SK-N-SH (cell line): ENCODE data around the gene SRF. TPM values are rescaled to one million over a fixed set of nuclear protein-coding genes. Genes with fewer than 3 reads are reported as not detected.

Experiments used
- CTCF ChIA-PET: fragments of 300-600, 350-600 bp; formaldehyde crosslinking; extraction: SDS; loops from one replicate; lab custom pipeline; 2021; lab: Yijun Ruan, JAX
- POLR2A ChIA-PET: fragments of 350-600 bp; sonication (Branson Sonifier 250); formaldehyde crosslinking; extraction: SDS; loops from one replicate; lab custom pipeline; 2020; ENCODE audit warnings: antibody characterized with exemption, inconsistent platforms; lab: Yijun Ruan, JAX
- DNase-seq: peaks from one replicate; pipeline ENCODE4 v3.0.0; 2012
- H2AFZ ChIP-seq: fragments of 200-600 bp; sonication (generic); 2 replicates; pipeline ENCODE4 v1.8.1; 2016; ENCODE audit warnings: antibody characterized with exemption, mild to moderate bottlenecking, low read depth
- H3F3A ChIP-seq: fragments of 200-600 bp; sonication (generic); replicated peaks from 2 replicates; pipeline ENCODE3; 2016; ENCODE audit warnings: antibody characterized with exemption, mild to moderate bottlenecking; ENCODE audit not compliant: insufficient read depth
- H3K27ac ChIP-seq, 2 experiments: fragments of 200-500 bp in 1 of 2; fragments of 200-600 bp in 1 of 2; sonication (Bioruptor generic) in 1 of 2; sonication (generic), shearing (Covaris generic) in 1 of 2; 2 replicates each; pipeline versions ENCODE4 v1.5.1 to v1.6.1; 2014 to 2016; ENCODE audit warnings: low read depth in 2 of 2, inconsistent platforms in 1 of 2, low read length in 1 of 2, mild to moderate bottlenecking in 1 of 2, mixed read lengths in 1 of 2
- H3K27me3 ChIP-seq: fragments of 200-600 bp; sonication (generic), shearing (Covaris generic); 2 replicates; pipeline ENCODE4 v1.6.1; 2016; ENCODE audit warnings: mixed run types; ENCODE audit not compliant: insufficient read depth
- H3K36me3 ChIP-seq, 2 experiments: fragments of 200-500 bp in 1 of 2; fragments of 200-600 bp in 1 of 2; sonication (Bioruptor generic) in 1 of 2; sonication (generic) in 1 of 2; replicated peaks in 1 of 2; 2 replicates each; pipeline versions ENCODE3 to v1.5.1; 2014 to 2016; ENCODE audit warnings: low read length in 1 of 2, mild to moderate bottlenecking in 1 of 2; ENCODE audit not compliant: insufficient read depth in 2 of 2, control insufficient read depth in 1 of 2
- H3K4me1 ChIP-seq, 2 experiments: fragments of 200-500 bp in 1 of 2; fragments of 200-600 bp in 1 of 2; sonication (Bioruptor generic) in 1 of 2; sonication (generic), shearing (Covaris generic) in 1 of 2; 2 replicates each; pipeline versions ENCODE4 v1.5.1 to v1.6.1; 2014 to 2016; ENCODE audit warnings: low read depth in 1 of 2, low read length in 1 of 2, mixed run types in 1 of 2; ENCODE audit not compliant: insufficient read depth in 2 of 2, control insufficient read depth in 1 of 2
- H3K4me2 ChIP-seq: fragments of 200-600 bp; sonication (generic), shearing (Covaris generic); 2 replicates; pipeline ENCODE4 v1.6.1; 2017; ENCODE audit warnings: mixed run types
- H3K4me3 ChIP-seq, 2 experiments: fragments of 200-500 bp in 1 of 2; fragments of 200-600 bp in 1 of 2; sonication (Bioruptor generic) in 1 of 2; sonication (generic), shearing (Covaris generic) in 1 of 2; 2 replicates each; pipeline versions ENCODE4 v1.5.1 to v1.8.1; 2014 to 2016; ENCODE audit warnings: low read depth in 2 of 2, inconsistent platforms in 1 of 2, low read length in 1 of 2, mild to moderate bottlenecking in 1 of 2, mixed read lengths in 1 of 2, moderate library complexity in 1 of 2
- H3K79me2 ChIP-seq: fragments of 200-600 bp; sonication (generic); 2 replicates; pipeline ENCODE4 v1.8.1; 2017; ENCODE audit warnings: mild to moderate bottlenecking; ENCODE audit not compliant: insufficient read depth
- H3K9ac ChIP-seq: fragments of 200-600 bp; sonication (generic); 2 replicates; pipeline ENCODE4 v1.6.1; 2017; ENCODE audit warnings: mixed run types
- H3K9me2 ChIP-seq: fragments of 200-600 bp; sonication (generic); 2 replicates; pipeline ENCODE4 v1.6.1; 2017; ENCODE audit warnings: mixed run types
- H3K9me3 ChIP-seq: fragments of 200-600 bp; sonication (generic); 2 replicates; pipeline ENCODE4 v1.6.1; 2017; ENCODE audit warnings: mixed run types, mild to moderate bottlenecking, moderate library complexity
- H4K20me1 ChIP-seq: fragments of 200-600 bp; sonication (generic); 2 replicates; pipeline ENCODE4 v1.6.1; 2017; ENCODE audit warnings: mild to moderate bottlenecking, mixed run types; ENCODE audit not compliant: insufficient read depth
- EP300 ChIP-seq, 2 experiments: IDR thresholded peaks; 2 replicates each; pipeline versions ENCODE4 v1.4.0 to v1.6.1; 2012; ENCODE audit warnings: borderline replicate concordance in 1 of 2, low read depth in 1 of 2, low read length in 1 of 2
- FOSL2 ChIP-seq: IDR thresholded peaks from 2 replicates; pipeline ENCODE4 v1.4.0; 2012; ENCODE audit warnings: low read depth, mild to moderate bottlenecking, moderate library complexity, borderline replicate concordance
- FOXJ3 ChIP-seq: sonication (generic); formaldehyde crosslinking; IDR thresholded peaks from 2 replicates; pipeline ENCODE4 v1.5.1; 2020; ENCODE audit warnings: mild to moderate bottlenecking, missing genetic modification reagents
- IRF3 ChIP-seq: fragments of 150-350 bp; IDR thresholded peaks from 2 replicates; pipeline ENCODE4 v1.6.1; 2016; ENCODE audit warnings: mild to moderate bottlenecking, low read depth, low read length
- JUND ChIP-seq: IDR thresholded peaks from 2 replicates; pipeline ENCODE4 v1.4.0; 2012
- MEF2A ChIP-seq: IDR thresholded peaks from 2 replicates; pipeline ENCODE4 v1.4.0; 2012; ENCODE audit warnings: low read depth, borderline replicate concordance
- NFIC ChIP-seq: IDR thresholded peaks from 2 replicates; pipeline ENCODE4 v1.4.0; 2012; ENCODE audit warnings: borderline replicate concordance
- PBX3 ChIP-seq: IDR thresholded peaks from 2 replicates; pipeline ENCODE4; 2012
- POLR2AphosphoS5 ChIP-seq: IDR thresholded peaks from 2 replicates; pipeline ENCODE4 v1.6.1; 2012; ENCODE audit warnings: low read depth, low read length
- RCOR1 ChIP-seq: fragments of 150-350 bp; IDR thresholded peaks from 2 replicates; pipeline ENCODE4 v1.6.1; 2017; ENCODE audit warnings: antibody characterized with exemption, low read length
- RFX5 ChIP-seq: IDR thresholded peaks from 2 replicates; pipeline ENCODE4 v1.6.1; 2012; ENCODE audit warnings: mild to moderate bottlenecking, improper control_type of control experiment, low read length
- SMC3 ChIP-seq: IDR thresholded peaks from 2 replicates; pipeline ENCODE4 v1.6.1; 2012; ENCODE audit warnings: low read depth, low read length, improper control_type of control experiment
- TCF12 ChIP-seq: IDR thresholded peaks from 2 replicates; pipeline ENCODE4 v1.4.0; 2012
- TEAD4 ChIP-seq: IDR thresholded peaks from 2 replicates; pipeline ENCODE4 v1.4.0; 2012; ENCODE audit warnings: mild to moderate bottlenecking, borderline replicate concordance; ENCODE audit not compliant: insufficient read depth
- YY1 ChIP-seq: IDR thresholded peaks from 2 replicates; pipeline ENCODE4 v1.4.0; 2012; ENCODE audit warnings: low read depth, mild to moderate bottlenecking
- WGBS: methylation state at CpG from one replicate; pipeline ENCODE4 v1.1.6; 2017; ENCODE audit warnings: low lambda C conversion rate; 5-methylcytosine and 5-hydroxymethylcytosine counted together
- polyA plus RNA-seq, 3 experiments: library from polyadenylated mRNA; depleted of rRNA; stranded (reverse); fragments of >200 nt; gene quantifications; 2 replicates each; pipeline ENCODE4 v1.2.3, GENCODE V29; 2012
- TF ChIP-seq, protein P1 (sequence below): fragments of 200-600 bp; sonication (generic); IDR thresholded peaks from 2 replicates; pipeline ENCODE4 v1.6.1; 2017; ENCODE audit warnings: antibody characterized with exemption, mild to moderate bottlenecking, moderate library complexity
- TF ChIP-seq, protein P2 (sequence below): IDR thresholded peaks from 2 replicates; pipeline ENCODE4 v1.4.0; 2012; ENCODE audit warnings: low read depth, borderline replicate concordance

The SRF gene
- polyA plus RNA-seq, 1 of the 3 experiments (the other 2 are of a cell fraction), result 31.7 TPM

DNA sequence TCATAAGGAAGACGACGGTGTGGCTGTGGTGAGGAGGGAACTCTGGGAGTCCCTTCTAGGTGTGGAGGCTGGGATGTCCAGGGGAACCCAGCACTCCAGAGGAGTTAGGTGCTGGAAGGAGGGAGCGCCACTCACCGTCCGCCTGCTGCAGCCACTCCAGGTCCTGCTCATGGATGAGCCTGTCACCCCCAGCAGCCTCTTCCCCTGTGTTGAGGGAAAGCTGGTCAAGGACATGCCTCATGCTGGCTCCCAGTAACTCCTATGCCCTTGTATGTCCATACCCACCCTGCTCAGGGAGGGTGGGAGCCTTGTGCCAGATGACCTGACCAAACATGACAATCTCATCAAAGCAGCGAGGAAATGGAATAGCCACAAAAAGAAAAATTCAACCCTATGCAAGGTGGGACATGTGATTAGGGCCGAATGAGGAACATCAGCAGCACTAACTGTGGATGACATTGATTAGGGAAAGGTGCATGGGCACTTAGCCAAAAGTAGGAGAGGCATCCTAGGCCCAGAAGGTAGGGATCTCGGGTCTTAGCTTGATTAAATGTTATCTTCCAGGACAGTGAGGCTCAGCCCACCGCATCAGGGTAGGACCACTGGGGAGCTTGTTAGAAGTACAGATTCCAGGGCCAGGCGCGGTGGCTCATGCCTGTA, 55.3 kb downstream of the SRF start:
- CTCF ChIA-PET, result interaction anchor here (1.8 kb wide), 1 partner anchor 281 kb away, joined by 3 read pairs; no protein-coding TSS in a partner anchor
- DNase-seq, result no peak
- POLR2A ChIA-PET, result interaction anchor here (1.1 kb wide), 1 partner anchor 1058 kb away, joined by 3 read pairs; no protein-coding TSS in a partner anchor

More for the DNA sequence above, 55.3 kb downstream of the SRF start:
- no peaks in the 10 kb centered on the region for H3K9me2 ChIP-seq
- no peak overlapping the region for H3K4me2 ChIP-seq
- WGBS, result 94% methylated on average over 8 of the region's 11 CpGs
- H3K36me3 ChIP-seq, result peaks cover 6 to 17% of the 10 kb centered on the region in 2 experiments
- no peak overlapping the region for H3K4me3 ChIP-seq
- H3K27ac ChIP-seq, result no peak overlapping the region
- H4K20me1 ChIP-seq, result no peaks in the 10 kb centered on the region
- no peak overlapping the region for H2AFZ ChIP-seq
- TF ChIP-seq YY1, result no peak
- TF ChIP-seq IRF3, result no peak
- no peak for TF ChIP-seq FOXJ3 (CRISPR knock-in tag)
- TF ChIP-seq PBX3, result no peak
- TF ChIP-seq MEF2A, result no peak
- no peak for TF ChIP-seq NFIC
- TF ChIP-seq TCF12, result no peak
- no peak for TF ChIP-seq RCOR1
- TF ChIP-seq JUND, result no peak
- no peak for TF ChIP-seq EP300 (IDR thresholded peaks at IDR 0.05; ENCODE audit: borderline replicate concordance in 1 of 2, low read depth in 1 of 2, low read length in 1 of 2)
- TF ChIP-seq SMC3, result no peak
- TF ChIP-seq, protein P1, sequence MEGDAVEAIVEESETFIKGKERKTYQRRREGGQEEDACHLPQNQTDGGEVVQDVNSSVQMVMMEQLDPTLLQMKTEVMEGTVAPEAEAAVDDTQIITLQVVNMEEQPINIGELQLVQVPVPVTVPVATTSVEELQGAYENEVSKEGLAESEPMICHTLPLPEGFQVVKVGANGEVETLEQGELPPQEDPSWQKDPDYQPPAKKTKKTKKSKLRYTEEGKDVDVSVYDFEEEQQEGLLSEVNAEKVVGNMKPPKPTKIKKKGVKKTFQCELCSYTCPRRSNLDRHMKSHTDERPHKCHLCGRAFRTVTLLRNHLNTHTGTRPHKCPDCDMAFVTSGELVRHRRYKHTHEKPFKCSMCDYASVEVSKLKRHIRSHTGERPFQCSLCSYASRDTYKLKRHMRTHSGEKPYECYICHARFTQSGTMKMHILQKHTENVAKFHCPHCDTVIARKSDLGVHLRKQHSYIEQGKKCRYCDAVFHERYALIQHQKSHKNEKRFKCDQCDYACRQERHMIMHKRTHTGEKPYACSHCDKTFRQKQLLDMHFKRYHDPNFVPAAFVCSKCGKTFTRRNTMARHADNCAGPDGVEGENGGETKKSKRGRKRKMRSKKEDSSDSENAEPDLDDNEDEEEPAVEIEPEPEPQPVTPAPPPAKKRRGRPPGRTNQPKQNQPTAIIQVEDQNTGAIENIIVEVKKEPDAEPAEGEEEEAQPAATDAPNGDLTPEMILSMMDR, result no peak
- TF ChIP-seq POLR2AphosphoS5, result no peak
- TF ChIP-seq RFX5, result no peak
- TF ChIP-seq, protein P2, sequence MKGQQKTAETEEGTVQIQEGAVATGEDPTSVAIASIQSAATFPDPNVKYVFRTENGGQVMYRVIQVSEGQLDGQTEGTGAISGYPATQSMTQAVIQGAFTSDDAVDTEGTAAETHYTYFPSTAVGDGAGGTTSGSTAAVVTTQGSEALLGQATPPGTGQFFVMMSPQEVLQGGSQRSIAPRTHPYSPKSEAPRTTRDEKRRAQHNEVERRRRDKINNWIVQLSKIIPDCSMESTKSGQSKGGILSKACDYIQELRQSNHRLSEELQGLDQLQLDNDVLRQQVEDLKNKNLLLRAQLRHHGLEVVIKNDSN, result no peak
- TF ChIP-seq FOSL2, result no peak
- TF ChIP-seq TEAD4, result no peak
- H3K79me2 ChIP-seq, result peaks cover 5% of the 10 kb centered on the region; the same call in 1 of the 2 replicates
- peaks cover 0 to 6% of the 10 kb centered on the region in 2 experiments; a peak in 1 of 4 replicates for H3K4me1 ChIP-seq
- H3F3A ChIP-seq, result no peaks in the 10 kb centered on the region
- no peaks in the 10 kb centered on the region for H3K9me3 ChIP-seq
- no peak overlapping the region for H3K9ac ChIP-seq
- H3K27me3 ChIP-seq, result no peaks in the 10 kb centered on the region; the same call in 1 of the 2 replicates
